NCI-H774 (cell line): Measurements from ENCODE around the gene CPN2.
A peak's percentile ranks its signal among the peaks of the same experiment; 100 is the strongest.

Source experiments
- DNase-seq: peaks from one replicate; lab custom pipeline; 2025; lab: John Stamatoyannopoulos, UW

Gene CPN2

GRCh38 chr3:194313560-194314387 is 37.4 kb downstream of the CPN2 start:
- no peak for DNase-seq

GRCh38 chr3:194312743-194313281 is 38.3 kb downstream of the CPN2 start:
- peak; percentile 30 for DNase-seq

GRCh38 chr3:194312186-194312742 is 38.9 kb downstream of the CPN2 start:
- DNase-seq, result no peak

- DNase-seq, result no peak
Observed at GRCh38 chr3:194311000-194311399, 40.1 kb downstream of the CPN2 start.

- no peak for DNase-seq
Observed at GRCh38 chr3:194310060-194310835, 40.9 kb downstream of the CPN2 start.

- no peak for DNase-seq
Observed at GRCh38 chr3:194308601-194309449, 42.3 kb downstream of the CPN2 start.

GRCh38 chr3:194307849-194308248 is 43.3 kb downstream of the CPN2 start:
- no peak for DNase-seq

GRCh38 chr3:194306771-194307640 is 44.1 kb downstream of the CPN2 start:
- no peak for DNase-seq

GRCh38 chr3:194306109-194306686 is 44.9 kb downstream of the CPN2 start:
- no peak for DNase-seq

GRCh38 chr3:194305356-194306108 is 45.6 kb downstream of the CPN2 start:
- no peak for DNase-seq

GRCh38 chr3:194304186-194304917 is 46.8 kb downstream of the CPN2 start:
- DNase-seq, result no peak

- DNase-seq, result no peak
Observed at GRCh38 chr3:194303749-194304148, 47.4 kb downstream of the CPN2 start.

GRCh38 chr3:194301730-194302129 is 49.4 kb downstream of the CPN2 start:
- no peak for DNase-seq

- DNase-seq, result no peak
Observed at GRCh38 chr3:194300936-194301335, 50.2 kb downstream of the CPN2 start.

- DNase-seq, result no peak
Observed at GRCh38 chr3:194300382-194300758, 50.8 kb downstream of the CPN2 start.

- no peak for DNase-seq
Observed at GRCh38 chr3:194298331-194299227, 52.5 kb downstream of the CPN2 start.

- DNase-seq, result no peak
Observed at GRCh38 chr3:194296454-194297263, 54.5 kb downstream of the CPN2 start.
